ENCODE results near the gene JAKMIP1. TPM values are rescaled to one million over a fixed set of nuclear protein-coding genes. Genes with fewer than 3 reads are reported as not detected.

Gene JAKMIP1
- total and polyA plus RNA-seq, 2 of the 13 experiments (the other 11 are each of a cell fraction or from before 2014, with no cell fraction given), result not detected

DNA sequence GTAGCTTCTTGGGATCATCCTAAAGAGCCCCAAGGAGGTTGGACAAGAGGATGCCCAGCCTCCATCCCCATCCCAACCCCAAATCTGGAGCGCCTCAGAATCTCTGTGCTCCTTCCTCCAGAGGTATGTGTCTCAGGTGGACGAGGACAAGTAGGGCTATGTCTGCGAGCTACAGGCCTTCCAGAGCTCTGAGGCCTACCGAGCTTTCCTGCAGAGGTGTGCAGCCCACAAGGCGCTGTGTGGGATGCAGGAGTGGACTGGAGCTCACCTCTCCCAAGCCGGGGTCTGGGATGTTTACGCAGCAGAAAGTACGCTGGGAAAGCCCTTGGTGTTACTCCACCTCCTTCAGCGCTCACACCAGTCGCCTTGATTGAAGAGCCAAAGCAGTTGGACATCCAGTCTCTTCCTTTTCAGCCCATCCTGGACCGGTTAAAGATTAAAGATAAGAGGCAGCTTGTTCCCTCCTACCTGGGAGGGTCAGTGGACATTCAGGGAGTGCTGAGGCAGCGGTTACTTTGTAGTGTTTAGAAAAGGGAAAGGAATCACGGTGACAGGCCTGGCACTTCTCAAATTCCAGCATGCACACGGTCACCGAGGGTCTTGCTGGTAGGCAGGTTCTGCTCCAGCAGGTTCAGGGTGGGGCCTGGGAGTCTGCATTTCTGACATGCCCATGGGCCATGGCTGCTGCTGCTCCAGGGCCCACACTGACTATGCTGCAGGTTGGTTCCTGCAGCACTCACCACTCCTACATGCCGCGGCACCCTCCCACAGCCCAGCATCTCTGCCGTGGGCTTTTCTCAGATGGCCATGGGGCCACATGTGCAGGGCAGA is 29.5 kb upstream of the JAKMIP1 start:
- intact Hi-C loops (cut with micrococcal nuclease; ENCODE audit: unreplicated experiment) (no loop called here), in situ Hi-C loops (cut with HindIII; ENCODE audit: extremely low pct_ligation_motif_present, low pct_unique_long_range_greater_than_20kb) (loop anchor here (25.0 kb wide), 1 partner anchor 332 kb away; no protein-coding TSS in a partner anchor)
- no peak overlapping the region for H3K27ac ChIP-seq (ENCODE audit: extremely low read length, insufficient read depth, low read length)
- no peaks in the 10 kb centered on the region for H4K20me1 ChIP-seq (ENCODE audit: insufficient read depth, low read length)
- no peak overlapping the region for H3K4me2 ChIP-seq (ENCODE audit: low read depth, low read length)
- no peak for FAIRE-seq
- POLR2A ChIA-PET, result no interaction called here
- no peaks in the 10 kb centered on the region for H3K36me3 ChIP-seq (replicated peaks in 1 of 2; ENCODE audit: control insufficient read depth in 1 of 2, insufficient read depth in 2 of 2, low read length in 2 of 2)
- 8% methylated on average over 4 of the region's 18 CpGs for WGBS (ENCODE audit: low lambda C conversion rate)
- H3K27me3 ChIP-seq (ENCODE audit: control insufficient read depth in 1 of 2, insufficient read depth in 2 of 2, low read length in 2 of 2), result peaks cover 1 to 4% of the 10 kb centered on the region in 2 experiments; a peak in 2 of 5 replicates
- no peak overlapping the region for H2AFZ ChIP-seq (ENCODE audit: low read length)
- no peaks in the 10 kb centered on the region for H3K9me3 ChIP-seq (ENCODE audit: low read length)
- CTCF ChIA-PET (ENCODE audit: low intra/inter-chr PET ratio, low total read pairs), result no interaction called here
- TF ChIP-seq RAD21 (CRISPR knock-in tag; IDR thresholded peaks at IDR 0.05) (no peak), ZNF326 (CRISPR knock-in tag; IDR thresholded peaks at IDR 0.05; ENCODE audit: borderline replicate concordance) (no peak), EP300 (IDR thresholded peaks at IDR 0.05; ENCODE audit: low read depth in 2 of 2, low read length in 2 of 2) (no peak), EP300 (CRISPR knock-in tag; IDR thresholded peaks at IDR 0.05; ENCODE audit: borderline replicate concordance) (no peak), MBD4 (IDR thresholded peaks at IDR 0.05; ENCODE audit: borderline replicate concordance, low read length) (no peak), ZKSCAN5 (CRISPR knock-in tag; IDR thresholded peaks at IDR 0.05) (no peak), ZFP37 (CRISPR knock-in tag; IDR thresholded peaks at IDR 0.05; ENCODE audit: borderline replicate concordance) (no peak), SNAPC2 (CRISPR knock-in tag; IDR thresholded peaks at IDR 0.05) (no peak), DNMT1 (CRISPR knock-in tag; IDR thresholded peaks at IDR 0.05) (no peak), ZNF451 (CRISPR knock-in tag; IDR thresholded peaks at IDR 0.05) (no peak), ZSCAN30 (CRISPR knock-in tag; IDR thresholded peaks at IDR 0.05) (no peak), SRF (IDR thresholded peaks at IDR 0.05; ENCODE audit: low read depth, low read length) (no peak)
- TF ChIP-seq, protein P1, sequence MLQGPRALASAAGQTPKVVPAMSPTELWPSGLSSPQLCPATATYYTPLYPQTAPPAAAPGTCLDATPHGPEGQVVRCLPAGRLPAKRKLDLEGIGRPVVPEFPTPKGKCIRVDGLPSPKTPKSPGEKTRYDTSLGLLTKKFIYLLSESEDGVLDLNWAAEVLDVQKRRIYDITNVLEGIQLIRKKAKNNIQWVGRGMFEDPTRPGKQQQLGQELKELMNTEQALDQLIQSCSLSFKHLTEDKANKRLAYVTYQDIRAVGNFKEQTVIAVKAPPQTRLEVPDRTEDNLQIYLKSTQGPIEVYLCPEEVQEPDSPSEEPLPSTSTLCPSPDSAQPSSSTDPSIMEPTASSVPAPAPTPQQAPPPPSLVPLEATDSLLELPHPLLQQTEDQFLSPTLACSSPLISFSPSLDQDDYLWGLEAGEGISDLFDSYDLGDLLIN (CRISPR knock-in tag; IDR thresholded peaks at IDR 0.05; ENCODE audit: borderline replicate concordance), result no peak
- TF ChIP-seq, protein P2, sequence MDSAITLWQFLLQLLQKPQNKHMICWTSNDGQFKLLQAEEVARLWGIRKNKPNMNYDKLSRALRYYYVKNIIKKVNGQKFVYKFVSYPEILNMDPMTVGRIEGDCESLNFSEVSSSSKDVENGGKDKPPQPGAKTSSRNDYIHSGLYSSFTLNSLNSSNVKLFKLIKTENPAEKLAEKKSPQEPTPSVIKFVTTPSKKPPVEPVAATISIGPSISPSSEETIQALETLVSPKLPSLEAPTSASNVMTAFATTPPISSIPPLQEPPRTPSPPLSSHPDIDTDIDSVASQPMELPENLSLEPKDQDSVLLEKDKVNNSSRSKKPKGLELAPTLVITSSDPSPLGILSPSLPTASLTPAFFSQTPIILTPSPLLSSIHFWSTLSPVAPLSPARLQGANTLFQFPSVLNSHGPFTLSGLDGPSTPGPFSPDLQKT (CRISPR knock-in tag; IDR thresholded peaks at IDR 0.05; ENCODE audit: borderline replicate concordance), result no peak
- TF ChIP-seq, protein P3, sequence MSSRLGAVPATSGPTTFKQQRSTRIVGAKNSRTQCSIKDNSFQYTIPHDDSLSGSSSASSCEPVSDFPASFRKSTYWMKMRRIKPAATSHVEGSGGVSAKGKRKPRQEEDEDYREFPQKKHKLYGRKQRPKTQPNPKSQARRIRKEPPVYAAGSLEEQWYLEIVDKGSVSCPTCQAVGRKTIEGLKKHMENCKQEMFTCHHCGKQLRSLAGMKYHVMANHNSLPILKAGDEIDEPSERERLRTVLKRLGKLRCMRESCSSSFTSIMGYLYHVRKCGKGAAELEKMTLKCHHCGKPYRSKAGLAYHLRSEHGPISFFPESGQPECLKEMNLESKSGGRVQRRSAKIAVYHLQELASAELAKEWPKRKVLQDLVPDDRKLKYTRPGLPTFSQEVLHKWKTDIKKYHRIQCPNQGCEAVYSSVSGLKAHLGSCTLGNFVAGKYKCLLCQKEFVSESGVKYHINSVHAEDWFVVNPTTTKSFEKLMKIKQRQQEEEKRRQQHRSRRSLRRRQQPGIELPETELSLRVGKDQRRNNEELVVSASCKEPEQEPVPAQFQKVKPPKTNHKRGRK (CRISPR knock-in tag; IDR thresholded peaks at IDR 0.05), result no peak
- no peak overlapping the region for H3K9ac ChIP-seq (ENCODE audit: insufficient read depth, low read depth, low read length)
- no peak overlapping the region for H3K4me3 ChIP-seq (replicated peaks in 1 of 3; ENCODE audit: insufficient read depth in 1 of 3, low read depth in 2 of 3, low read length in 3 of 3)
- no peak for ATAC-seq
- DNase-seq (ENCODE audit: low spot score), result no peak
- no peaks in the 10 kb centered on the region for H3K4me1 ChIP-seq (ENCODE audit: insufficient read depth, low read length)
- BruUV-seq (replicated peaks), result no TSS peak
- H3K79me2 ChIP-seq (ENCODE audit: insufficient read depth, low read length), result no peaks in the 10 kb centered on the region
